Measurements from ENCODE around the gene FBLL1. TPM values are rescaled to one million over a fixed set of nuclear protein-coding genes. Genes with fewer than 3 reads are reported as not detected.

The FBLL1 gene
- 0.95 TPM for polyA plus RNA-seq (2013, experiment 1 of 2)
- polyA plus RNA-seq (2013, experiment 2 of 2), result 1.1 TPM

DNA sequence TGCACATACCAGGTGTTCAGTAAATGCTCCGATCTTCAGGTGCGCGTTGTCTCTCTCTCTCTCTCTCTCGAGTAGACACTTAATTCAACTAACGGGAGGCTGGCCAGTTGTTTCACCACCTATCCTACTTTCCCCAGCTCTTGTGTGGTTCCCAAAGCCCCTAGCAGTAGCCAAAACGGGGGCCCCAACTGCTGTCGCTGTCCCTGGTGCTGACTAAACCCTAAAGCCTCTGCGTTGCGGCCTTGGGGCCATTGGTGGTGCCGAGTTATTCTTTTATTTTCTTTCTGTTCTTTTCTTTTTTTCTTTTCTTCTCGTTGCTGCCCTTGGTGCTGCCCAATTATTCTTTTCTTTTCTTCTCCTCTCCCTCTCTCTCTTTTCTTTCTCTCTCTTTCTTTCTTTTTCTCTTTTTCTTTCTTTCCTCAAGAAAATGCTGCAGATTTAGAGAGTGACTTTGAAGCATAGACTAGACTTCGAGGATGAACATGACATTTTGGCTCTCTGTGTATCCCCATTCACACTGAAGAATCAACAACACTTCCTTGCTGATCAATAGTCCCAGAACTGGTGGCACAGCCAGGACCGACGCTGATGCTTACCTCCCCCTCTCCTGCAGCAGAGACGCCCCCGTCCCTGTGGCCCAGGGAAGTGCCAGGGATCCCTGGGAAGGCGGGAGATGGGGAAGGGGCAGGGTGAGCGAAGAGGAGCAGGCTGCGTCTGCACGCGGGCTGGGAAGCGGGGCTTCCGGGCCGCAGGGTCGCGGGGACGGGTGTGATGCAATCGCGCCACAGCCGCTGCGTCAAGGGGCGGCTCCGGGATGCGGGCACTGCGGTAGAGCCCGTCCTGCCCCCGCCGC, at the start of gene FBLL1:
FBLL1 (plus strand) TSS at position 785 of the 853 bp plus-strand sequence. CDS start 200 bp downstream, outside the sequence.
- peak within 1 kb of the TSS; percentile 64 for H2AFZ ChIP-seq (ENCODE audit: low read depth, low read length)
- 48% methylated on average over 12 of the region's 38 CpGs for WGBS

DNA sequence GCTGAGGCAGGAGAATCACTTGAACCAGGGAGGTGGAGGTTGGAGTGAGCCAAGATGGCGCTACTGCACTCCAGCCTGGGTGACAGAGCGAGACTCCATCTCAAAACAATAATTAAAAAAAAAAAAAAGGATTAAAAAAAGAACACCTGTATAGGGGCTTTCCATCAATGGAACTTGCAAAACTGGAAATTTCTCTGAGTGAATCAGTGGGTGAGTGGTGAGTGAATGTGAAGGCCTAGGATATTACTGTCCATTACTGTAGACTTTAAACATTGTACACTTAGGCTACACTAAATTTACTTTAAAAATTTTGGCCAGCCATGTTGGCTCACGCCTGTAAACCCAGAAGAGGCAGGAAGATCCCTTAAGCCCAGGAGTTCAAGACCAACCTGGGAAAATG, 48.5 kb upstream of the FBLL1 start:
- no peak overlapping the region for H3K23ac ChIP-seq (ENCODE audit: low read length in 2 of 2)
- DNase-seq, result no peak
- H3K9ac ChIP-seq (ENCODE audit: low read length), result no peak overlapping the region
- H3K27ac ChIP-seq (ENCODE audit: low read length, poor library complexity, severe bottlenecking), result no peak overlapping the region
- no peak overlapping the region for H2AFZ ChIP-seq (ENCODE audit: low read depth, low read length)
- H4K91ac ChIP-seq (ENCODE audit: low read length), result no peak overlapping the region
- no peaks in the 10 kb centered on the region for H3K36me3 ChIP-seq (ENCODE audit: control insufficient read depth in 1 of 2, insufficient read depth in 2 of 2, low read depth in 1 of 2, low read length in 2 of 2)
- no peaks in the 10 kb centered on the region for H3K79me1 ChIP-seq (replicated peaks; ENCODE audit: low read length, poor library complexity, severe bottlenecking)
- H2BK15ac ChIP-seq (ENCODE audit: low read depth, poor library complexity, severe bottlenecking), result no peak overlapping the region
- no peak overlapping the region for H2BK5ac ChIP-seq (ENCODE audit: low read depth, low read length, poor library complexity, severe bottlenecking)
- H3K14ac ChIP-seq (ENCODE audit: low read length in 2 of 2), result no peak overlapping the region
- no peak overlapping the region for H2BK120ac ChIP-seq (ENCODE audit: low read depth, low read length)
- H3K4ac ChIP-seq (ENCODE audit: low read depth in 1 of 2, low read length in 2 of 2), result no peak overlapping the region
- peaks cover 0 to 3% of the 10 kb centered on the region in 2 experiments for H3K27me3 ChIP-seq (ENCODE audit: control insufficient read depth in 1 of 2, insufficient read depth in 1 of 2, low read length in 2 of 2)
- H4K8ac ChIP-seq (ENCODE audit: low read length), result no peak overlapping the region
- H2AK5ac ChIP-seq (ENCODE audit: low read length, severe bottlenecking), result no peak overlapping the region
- no peaks in the 10 kb centered on the region for H3K4me1 ChIP-seq (ENCODE audit: control insufficient read depth, insufficient read depth, low read depth, low read length)
- H3K18ac ChIP-seq (ENCODE audit: low read depth in 1 of 2, low read length in 2 of 2), result no peak overlapping the region
- H3K4me3 ChIP-seq (ENCODE audit: insufficient read depth in 1 of 2, low read depth in 1 of 2, low read length in 2 of 2), result no peak overlapping the region
- no peak overlapping the region for H3K4me2 ChIP-seq (ENCODE audit: low read length, poor library complexity, severe bottlenecking)
- H3K9me3 ChIP-seq (ENCODE audit: control insufficient read depth, low read length), result no peaks in the 10 kb centered on the region
- 92% methylated on average over 1 of the region's 3 CpGs for WGBS
- no peak overlapping the region for H2BK12ac ChIP-seq (ENCODE audit: low read length in 2 of 2)

More for the DNA sequence above, at the start of gene FBLL1:
- H2BK15ac ChIP-seq (ENCODE audit: low read depth, poor library complexity, severe bottlenecking), result no peak within 1 kb of the TSS
- H2BK5ac ChIP-seq (ENCODE audit: low read depth, low read length, poor library complexity, severe bottlenecking), result no peak within 1 kb of the TSS
- no peak within 1 kb of the TSS for H2BK120ac ChIP-seq (ENCODE audit: low read depth, low read length)
- peak within 1 kb of the TSS; percentile 47 for H4K91ac ChIP-seq (ENCODE audit: low read length)
- H2AK5ac ChIP-seq (ENCODE audit: low read length, severe bottlenecking), result no peak within 1 kb of the TSS
- H4K8ac ChIP-seq (ENCODE audit: low read length), result peak within 1 kb of the TSS; percentile 69
- H3K27me3 ChIP-seq (ENCODE audit: control insufficient read depth in 1 of 2, insufficient read depth in 1 of 2, low read length in 2 of 2), result peaks cover 38 to 47% of the 10 kb centered on the region in 2 experiments
- peak within 1 kb of the TSS in 1 of 2 experiments; percentile 51 for H3K4ac ChIP-seq (ENCODE audit: low read depth in 1 of 2, low read length in 2 of 2)
- DNase-seq, result peak; percentile 48
- peaks cover 0 to 3% of the 10 kb centered on the region in 2 experiments for H3K36me3 ChIP-seq (ENCODE audit: control insufficient read depth in 1 of 2, insufficient read depth in 2 of 2, low read depth in 1 of 2, low read length in 2 of 2)
- no peak within 1 kb of the TSS for H3K27ac ChIP-seq (ENCODE audit: low read length, poor library complexity, severe bottlenecking)
- H3K9ac ChIP-seq (ENCODE audit: low read length), result no peak within 1 kb of the TSS
- peak within 1 kb of the TSS in 1 of 2 experiments; percentile 61 for H3K14ac ChIP-seq (ENCODE audit: low read length in 2 of 2)
- H3K18ac ChIP-seq (ENCODE audit: low read depth in 1 of 2, low read length in 2 of 2), result peak within 1 kb of the TSS in 1 of 2 experiments; percentile 35
- peak within 1 kb of the TSS; percentile 51 to 65 for H3K4me3 ChIP-seq (ENCODE audit: insufficient read depth in 1 of 2, low read depth in 1 of 2, low read length in 2 of 2)
- no peaks in the 10 kb centered on the region for H3K79me1 ChIP-seq (replicated peaks; ENCODE audit: low read length, poor library complexity, severe bottlenecking)
- H3K9me3 ChIP-seq (ENCODE audit: control insufficient read depth, low read length), result peaks cover 4% of the 10 kb centered on the region
- H3K4me2 ChIP-seq (ENCODE audit: low read length, poor library complexity, severe bottlenecking), result peak within 1 kb of the TSS; percentile 73
- H3K4me1 ChIP-seq (ENCODE audit: control insufficient read depth, insufficient read depth, low read depth, low read length), result peaks cover 12% of the 10 kb centered on the region
- peak within 1 kb of the TSS in 1 of 2 experiments; percentile 97 for H3K23ac ChIP-seq (ENCODE audit: low read length in 2 of 2)
- H2BK12ac ChIP-seq (ENCODE audit: low read length in 2 of 2), result no peak within 1 kb of the TSS

GRCh38 chr5:168481330-168481788, 47.7 kb upstream of the FBLL1 start:
- Histone ChIP-seq H2AK5ac (ENCODE audit: low read length, severe bottlenecking) (no peak overlapping the region), H3K27ac (ENCODE audit: low read length, poor library complexity, severe bottlenecking) (no peak overlapping the region), H2BK12ac (ENCODE audit: low read length in 2 of 2) (no peak overlapping the region), H4K8ac (ENCODE audit: low read length) (no peak overlapping the region), H3K4me1 (ENCODE audit: control insufficient read depth, insufficient read depth, low read depth, low read length) (no peaks in the 10 kb centered on the region), H3K4ac (ENCODE audit: low read depth in 1 of 2, low read length in 2 of 2) (no peak overlapping the region), H3K23ac (ENCODE audit: low read length in 2 of 2) (no peak overlapping the region), H3K4me2 (ENCODE audit: low read length, poor library complexity, severe bottlenecking) (no peak overlapping the region), H3K4me3 (ENCODE audit: insufficient read depth in 1 of 2, low read depth in 1 of 2, low read length in 2 of 2) (no peak overlapping the region), H3K9me3 (ENCODE audit: control insufficient read depth, low read length) (no peaks in the 10 kb centered on the region), H3K36me3 (ENCODE audit: control insufficient read depth in 1 of 2, insufficient read depth in 2 of 2, low read depth in 1 of 2, low read length in 2 of 2) (no peaks in the 10 kb centered on the region), H3K9ac (ENCODE audit: low read length) (no peak overlapping the region), H3K18ac (ENCODE audit: low read depth in 1 of 2, low read length in 2 of 2) (no peak overlapping the region), H2BK120ac (ENCODE audit: low read depth, low read length) (no peak overlapping the region), H3K79me1 (replicated peaks; ENCODE audit: low read length, poor library complexity, severe bottlenecking) (no peaks in the 10 kb centered on the region), H3K14ac (ENCODE audit: low read length in 2 of 2) (no peak overlapping the region), H4K91ac (ENCODE audit: low read length) (no peak overlapping the region), H2AFZ (ENCODE audit: low read depth, low read length) (no peak overlapping the region), H3K27me3 (ENCODE audit: control insufficient read depth in 1 of 2, insufficient read depth in 1 of 2, low read length in 2 of 2) (peaks cover 0 to 3% of the 10 kb centered on the region in 2 experiments), H2BK15ac (ENCODE audit: low read depth, poor library complexity, severe bottlenecking) (no peak overlapping the region), H2BK5ac (ENCODE audit: low read depth, low read length, poor library complexity, severe bottlenecking) (no peak overlapping the region)
- DNase-seq, result no peak
- 90% methylated on average over 1 of the region's 4 CpGs for WGBS

DNA sequence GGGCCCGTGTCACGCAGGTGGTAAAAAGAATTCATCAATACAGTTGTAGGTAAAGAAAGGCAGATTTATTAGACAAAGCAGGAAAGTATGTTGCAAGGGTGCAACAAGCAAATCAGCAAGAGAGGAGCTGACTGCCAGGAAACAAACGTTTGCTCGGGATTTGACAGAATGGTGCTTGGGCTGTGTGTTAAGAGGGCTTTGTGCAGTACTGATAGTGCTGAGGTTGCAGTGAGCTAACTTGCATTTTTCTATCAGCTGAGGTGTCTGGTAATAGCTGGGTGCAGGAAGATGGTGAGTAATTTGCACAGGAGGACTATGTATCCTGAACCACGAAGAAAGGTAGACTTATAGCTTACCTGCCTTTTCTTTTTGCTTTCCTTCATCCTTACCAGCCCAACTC, 46.7 kb upstream of the FBLL1 start:
- Histone ChIP-seq H4K8ac (ENCODE audit: low read length) (no peak overlapping the region), H3K27me3 (ENCODE audit: control insufficient read depth in 1 of 2, insufficient read depth in 1 of 2, low read length in 2 of 2) (no peaks in the 10 kb centered on the region), H3K4me3 (ENCODE audit: insufficient read depth in 1 of 2, low read depth in 1 of 2, low read length in 2 of 2) (no peak overlapping the region), H2BK15ac (ENCODE audit: low read depth, poor library complexity, severe bottlenecking) (no peak overlapping the region), H3K79me1 (replicated peaks; ENCODE audit: low read length, poor library complexity, severe bottlenecking) (no peaks in the 10 kb centered on the region), H3K14ac (ENCODE audit: low read length in 2 of 2) (no peak overlapping the region), H2AK5ac (ENCODE audit: low read length, severe bottlenecking) (no peak overlapping the region), H4K91ac (ENCODE audit: low read length) (no peak overlapping the region), H3K18ac (ENCODE audit: low read depth in 1 of 2, low read length in 2 of 2) (no peak overlapping the region), H2BK12ac (ENCODE audit: low read length in 2 of 2) (no peak overlapping the region), H3K4me2 (ENCODE audit: low read length, poor library complexity, severe bottlenecking) (no peak overlapping the region), H2AFZ (ENCODE audit: low read depth, low read length) (no peak overlapping the region), H3K9ac (ENCODE audit: low read length) (no peak overlapping the region), H3K4me1 (ENCODE audit: control insufficient read depth, insufficient read depth, low read depth, low read length) (no peaks in the 10 kb centered on the region), H3K4ac (ENCODE audit: low read depth in 1 of 2, low read length in 2 of 2) (no peak overlapping the region), H2BK120ac (ENCODE audit: low read depth, low read length) (no peak overlapping the region), H3K27ac (ENCODE audit: low read length, poor library complexity, severe bottlenecking) (no peak overlapping the region), H2BK5ac (ENCODE audit: low read depth, low read length, poor library complexity, severe bottlenecking) (no peak overlapping the region), H3K9me3 (ENCODE audit: control insufficient read depth, low read length) (no peaks in the 10 kb centered on the region), H3K23ac (ENCODE audit: low read length in 2 of 2) (no peak overlapping the region), H3K36me3 (ENCODE audit: control insufficient read depth in 1 of 2, insufficient read depth in 2 of 2, low read depth in 1 of 2, low read length in 2 of 2) (no peaks in the 10 kb centered on the region)
- WGBS, result 87% methylated on average over 5 of the region's 5 CpGs
- DNase-seq, result no peak

Measured in mesenchymal stem cell (in vitro differentiated cells and primary cell).